GM20000 (cell line): ENCODE data around the gene SLC5A6.

ENCODE experiments used
- DNase-seq: peaks from one replicate; pipeline ENCODE4 v3.0.0; 2012; ENCODE audit warnings: low spot score
- CTCF ChIP-seq: IDR thresholded peaks from 2 replicates; pipeline ENCODE4 v1.5.1; 2012; ENCODE audit warnings: mild to moderate bottlenecking, control low read depth; ENCODE audit errors: extremely low read depth, missing control alignments

The SLC5A6 gene

GRCh38 chr2:27211943-27212625 lies at the start of gene SLC5A6, which contains the start of gene ATRAID:
Gene SLC5A6, minus strand, starts transcription at chr2:27212268. Its CDS starts 4,618 bp downstream, at chr2:27207650.
Gene ATRAID, plus strand, starts transcription at chr2:27212041. Its CDS starts 328 bp downstream, at chr2:27212369.
- no peak for TF ChIP-seq CTCF
- peak; percentile 97 for DNase-seq

- no peak for TF ChIP-seq CTCF
- no peak for DNase-seq
Measured at GRCh38 chr2:27261241-27261925, 49.3 kb upstream of the SLC5A6 start.

GRCh38 chr2:27258051-27258450 lies 46.0 kb upstream of the SLC5A6 start:
- TF ChIP-seq CTCF: no peak

GRCh38 chr2:27256855-27257454 lies 44.9 kb upstream of the SLC5A6 start:
- TF ChIP-seq CTCF: no peak
- DNase-seq: no peak

More at GRCh38 chr2:27258051-27258450, 46.0 kb upstream of the SLC5A6 start:
- DNase-seq: no peak

- TF ChIP-seq CTCF: no peak
- no peak for DNase-seq
Measured at GRCh38 chr2:27255660-27256059, 43.6 kb upstream of the SLC5A6 start.

GRCh38 chr2:27255187-27255586 lies 43.1 kb upstream of the SLC5A6 start:
- DNase-seq: no peak
- no peak for TF ChIP-seq CTCF

- no peak for DNase-seq
Measured at GRCh38 chr2:27251766-27252165, 39.7 kb upstream of the SLC5A6 start.

More at GRCh38 chr2:27251766-27252165, 39.7 kb upstream of the SLC5A6 start:
- no peak for TF ChIP-seq CTCF
